ENCODE data around the gene SLC6A1.
"Not testable (repeated sequence)": the region's sequence is repeated elsewhere in the genome, so short reads cannot be mapped to it uniquely, and the experiment has no call there.

The SLC6A1 gene

GRCh38 chr3:11024181-11024580, 31.6 kb downstream of the SLC6A1 start:
- DNase-seq, result no peak

DNA sequence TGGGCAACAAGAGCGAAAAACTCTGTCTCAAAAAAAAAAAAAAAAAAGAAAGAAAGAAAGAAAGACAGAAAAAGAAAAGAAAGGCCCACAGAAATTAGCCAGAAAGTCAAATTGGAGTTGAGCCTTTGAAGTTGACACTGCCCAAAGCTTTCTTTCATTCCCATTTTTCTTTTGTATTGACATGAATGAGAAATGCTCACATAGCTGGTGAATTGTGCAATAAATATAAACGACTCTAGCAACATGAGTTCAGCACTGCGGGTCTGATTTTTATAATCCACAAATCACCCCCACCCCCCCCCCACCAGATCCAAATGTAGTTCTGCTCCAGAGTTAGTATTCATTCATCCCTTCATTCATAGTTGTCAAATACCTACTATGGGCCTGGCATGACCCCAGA, 37.4 kb downstream of the SLC6A1 start:
- no peak for DNase-seq

- DNase-seq, result no peak
Measured at GRCh38 chr3:11033871-11034270, 41.3 kb downstream of the SLC6A1 start.

DNA sequence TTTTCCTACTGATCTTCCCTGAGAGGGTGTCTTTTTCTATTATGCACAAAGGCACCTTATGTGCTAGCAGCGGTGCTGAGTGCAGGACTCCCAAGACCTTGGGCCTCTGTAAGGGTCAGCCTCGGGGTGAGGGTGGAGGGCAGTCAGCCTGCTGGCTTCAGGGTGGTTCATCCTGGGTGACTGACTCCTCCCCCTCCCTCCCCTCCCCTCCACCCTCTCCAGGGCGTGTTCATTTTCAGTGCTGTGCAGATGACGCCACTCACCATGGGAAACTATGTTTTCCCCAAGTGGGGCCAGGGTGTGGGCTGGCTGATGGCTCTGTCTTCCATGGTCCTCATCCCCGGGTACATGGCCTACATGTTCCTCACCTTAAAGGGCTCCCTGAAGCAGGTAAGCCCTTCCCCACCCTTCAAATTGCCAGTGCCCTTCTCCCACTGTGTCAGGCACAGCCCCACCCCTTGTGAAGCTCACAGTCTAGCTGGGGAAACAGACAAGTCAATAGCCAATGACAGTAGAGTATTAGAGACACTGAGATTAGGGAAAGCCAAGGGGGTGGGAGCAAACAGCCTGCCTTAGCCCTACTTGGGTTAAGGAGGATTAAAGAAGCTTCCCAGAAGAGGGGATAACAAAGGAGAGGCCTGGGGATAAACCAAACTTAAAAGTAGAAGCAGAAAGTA, 41.9 kb downstream of the SLC6A1 start:
- no peak for DNase-seq

DNA sequence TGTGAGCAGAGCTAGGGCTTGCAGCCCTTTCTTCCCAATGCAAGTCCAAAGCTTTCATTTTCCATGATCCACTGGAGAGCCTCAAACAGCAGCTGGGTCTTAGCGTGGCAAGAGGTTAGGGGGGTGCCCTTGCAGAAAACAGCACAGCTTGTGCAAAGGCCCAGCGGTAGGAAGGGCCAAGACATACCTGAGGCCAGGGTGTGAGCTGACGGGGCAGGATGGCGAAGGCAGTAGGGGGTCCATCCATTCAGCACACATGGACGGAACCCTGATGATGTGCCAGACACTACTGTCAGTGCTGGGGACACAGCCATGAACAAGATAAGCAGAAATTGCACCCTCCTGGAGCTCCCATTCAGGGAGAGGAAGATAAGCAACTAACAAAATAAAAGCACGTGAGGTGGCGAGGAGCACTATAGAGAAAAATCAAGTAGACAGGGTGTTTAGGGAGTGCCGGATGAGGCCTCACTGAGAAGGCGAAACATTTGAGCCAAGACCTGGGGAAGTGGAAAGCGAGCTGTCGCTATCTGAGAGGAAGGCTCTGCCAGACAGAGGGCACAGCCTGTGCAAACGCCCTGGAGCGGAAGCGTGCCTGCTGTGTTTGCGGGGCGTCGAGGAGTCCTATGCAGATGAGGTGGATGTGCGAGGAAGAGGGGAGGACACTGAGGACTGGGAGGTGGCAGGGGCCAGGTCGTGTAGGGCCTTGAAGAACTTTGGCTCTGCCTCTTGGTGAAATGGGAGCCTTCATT, 43.4 kb downstream of the SLC6A1 start:
- no peak for DNase-seq

DNA sequence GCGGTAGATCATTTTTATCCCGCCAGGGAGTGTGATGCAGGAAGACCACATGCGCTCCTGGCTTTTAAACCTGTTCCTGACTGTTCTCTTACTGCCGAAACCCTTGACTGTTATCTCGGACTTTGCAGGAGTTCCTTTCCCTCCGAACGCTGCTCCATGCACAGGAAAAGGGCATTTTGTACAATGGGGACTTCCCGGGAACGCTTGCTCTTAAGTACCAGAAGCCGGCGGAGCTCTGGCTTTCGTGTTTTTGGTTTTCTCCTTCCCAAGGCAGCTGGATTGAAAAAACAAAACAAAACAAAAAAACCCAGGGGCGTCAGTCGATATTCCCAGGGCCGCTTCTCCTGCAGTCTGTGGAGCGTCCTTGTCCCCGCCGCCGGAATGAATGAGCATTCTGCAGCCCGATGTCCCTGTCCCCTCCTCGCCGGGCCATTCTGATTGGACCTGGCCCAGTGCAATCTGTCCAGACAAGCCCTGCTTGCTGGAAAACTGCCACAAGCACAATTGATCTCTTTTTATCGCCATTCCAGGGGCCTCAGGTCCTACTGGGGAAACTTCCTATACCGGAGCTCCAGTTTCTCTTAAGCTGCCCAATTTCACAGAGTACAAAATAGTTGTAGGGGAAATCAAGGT, 44.8 kb downstream of the SLC6A1 start:
- no peak for DNase-seq

GRCh38 chr3:11037976-11038375, 45.4 kb downstream of the SLC6A1 start:
- DNase-seq, result no peak

GRCh38 chr3:11045536-11045935, 53.0 kb downstream of the SLC6A1 start:
- no peak for DNase-seq

DNA sequence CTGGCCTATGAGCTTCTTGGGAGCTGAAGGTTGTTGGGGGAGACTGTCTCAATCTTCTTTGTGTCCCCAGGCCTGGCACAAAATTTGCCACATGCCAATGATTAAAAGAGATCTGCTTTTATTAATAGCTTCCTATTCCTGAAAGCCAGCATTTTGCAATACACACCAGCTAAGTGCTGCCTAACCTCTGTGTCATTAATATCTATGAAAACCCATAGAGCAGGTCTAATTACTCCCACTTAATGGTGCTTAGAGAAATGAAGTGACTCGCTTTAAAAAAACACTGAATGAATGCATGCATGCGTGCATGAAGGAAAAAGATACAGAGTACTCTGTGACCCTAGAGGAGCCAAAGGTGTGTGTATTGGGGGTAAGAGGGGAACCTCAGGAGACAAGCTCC, 55.0 kb downstream of the SLC6A1 start:
- no peak for DNase-seq

GRCh38 chr3:11050666-11051323, 58.2 kb downstream of the SLC6A1 start:
- no peak for DNase-seq

GRCh38 chr3:11053926-11054503, 61.5 kb downstream of the SLC6A1 start:
- no peak for DNase-seq

DNA sequence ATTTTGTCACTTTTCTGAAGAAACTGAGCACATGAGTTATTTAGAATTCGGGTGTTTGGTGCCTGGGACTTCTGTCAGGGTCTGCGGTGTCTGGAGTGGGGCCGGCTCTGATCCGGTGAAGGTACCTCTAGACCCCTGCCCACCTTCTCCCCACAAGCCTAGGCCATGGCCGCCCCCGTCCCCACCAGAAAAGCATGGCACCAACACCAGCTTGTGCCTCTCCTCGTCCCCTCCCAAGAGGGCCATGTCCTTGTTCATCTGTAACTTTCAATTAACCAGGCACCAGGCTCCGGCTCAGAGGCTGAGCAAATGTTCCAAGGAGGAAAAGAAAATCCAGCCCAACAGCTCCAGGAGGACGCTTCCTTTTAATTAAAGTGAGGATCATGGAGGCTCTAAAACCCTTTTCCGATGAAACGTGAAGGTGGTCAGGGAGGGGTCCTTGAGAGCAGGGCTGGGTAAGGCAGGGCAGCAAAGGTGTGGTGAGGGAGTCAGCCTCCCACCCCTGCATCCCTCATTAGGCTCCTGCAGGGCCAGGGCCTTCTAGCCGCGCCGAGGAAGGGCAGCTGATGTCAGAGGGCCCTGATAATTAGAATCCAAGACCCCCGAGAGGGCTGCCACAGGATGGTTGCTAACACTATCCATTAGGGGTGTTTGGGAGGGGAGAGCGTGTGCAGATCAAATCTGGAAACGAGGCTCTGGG, 62.3 kb downstream of the SLC6A1 start:
- DNase-seq, result no peak

DNA sequence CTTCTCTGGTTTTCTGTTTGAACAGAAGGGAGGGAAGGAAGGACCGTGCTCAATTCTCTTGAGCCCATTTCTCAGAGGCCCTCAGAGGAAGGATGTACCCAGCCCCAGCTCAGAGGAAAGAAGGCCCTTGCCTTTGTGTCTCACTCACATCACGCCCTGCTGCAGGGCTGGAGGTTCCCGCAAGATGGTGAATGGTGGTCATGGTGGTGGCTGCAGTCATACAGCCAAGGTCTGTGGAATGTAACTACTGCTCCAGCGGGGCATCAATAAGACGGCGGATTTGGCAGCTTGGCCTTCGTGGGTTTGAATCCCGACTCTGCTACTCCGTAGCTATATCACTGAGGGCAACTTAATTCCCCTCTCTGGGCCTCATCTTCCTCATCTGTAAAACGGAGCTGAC, 62.9 kb downstream of the SLC6A1 start:
- DNase-seq, result no peak

DNA sequence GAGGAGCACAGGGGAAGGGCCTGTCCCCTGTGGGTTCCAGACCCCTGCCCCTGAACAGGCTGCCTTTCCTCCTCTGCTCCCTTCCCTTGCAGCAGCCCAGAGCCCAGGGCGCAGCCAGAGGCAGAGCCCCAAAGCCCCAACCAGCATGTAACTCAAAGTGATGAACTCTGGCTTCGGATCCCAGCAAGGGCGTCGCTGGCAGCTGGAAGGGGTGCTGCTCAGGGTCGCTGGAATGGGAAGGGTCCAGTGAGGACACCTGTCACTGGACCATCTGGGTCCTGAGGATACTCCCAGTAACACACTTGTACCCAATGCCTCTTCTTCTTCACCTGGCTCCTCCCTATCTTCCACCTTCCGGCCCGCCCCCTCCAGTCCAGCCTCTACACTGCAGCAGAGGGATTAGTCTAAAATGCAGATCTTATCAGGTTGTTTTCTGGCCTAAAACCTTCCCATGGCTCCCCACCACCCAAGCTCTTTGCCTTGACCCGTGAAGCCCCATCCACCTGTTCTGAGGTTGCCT, 64.0 kb downstream of the SLC6A1 start:
- no peak for DNase-seq

DNA sequence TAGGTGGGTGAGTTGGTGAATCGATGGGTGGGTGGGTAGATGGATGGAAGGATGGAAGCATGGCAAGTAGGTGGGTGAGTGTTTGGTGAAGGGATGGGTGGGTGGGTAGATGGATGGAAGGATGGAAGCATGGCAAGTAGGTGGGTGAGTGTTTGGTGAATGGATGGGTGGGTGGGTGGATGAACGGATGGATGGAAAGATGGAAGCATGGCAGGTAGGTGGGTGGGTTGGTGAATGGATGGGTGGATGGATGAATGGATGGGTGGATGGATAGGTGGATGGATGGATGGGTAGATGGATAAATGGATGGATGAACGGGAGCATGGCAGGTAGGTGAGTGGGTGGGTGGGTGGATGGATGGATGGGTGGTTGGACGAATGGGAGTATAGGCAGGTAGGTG, 65.1 kb downstream of the SLC6A1 start:
- no peak for DNase-seq

DNA sequence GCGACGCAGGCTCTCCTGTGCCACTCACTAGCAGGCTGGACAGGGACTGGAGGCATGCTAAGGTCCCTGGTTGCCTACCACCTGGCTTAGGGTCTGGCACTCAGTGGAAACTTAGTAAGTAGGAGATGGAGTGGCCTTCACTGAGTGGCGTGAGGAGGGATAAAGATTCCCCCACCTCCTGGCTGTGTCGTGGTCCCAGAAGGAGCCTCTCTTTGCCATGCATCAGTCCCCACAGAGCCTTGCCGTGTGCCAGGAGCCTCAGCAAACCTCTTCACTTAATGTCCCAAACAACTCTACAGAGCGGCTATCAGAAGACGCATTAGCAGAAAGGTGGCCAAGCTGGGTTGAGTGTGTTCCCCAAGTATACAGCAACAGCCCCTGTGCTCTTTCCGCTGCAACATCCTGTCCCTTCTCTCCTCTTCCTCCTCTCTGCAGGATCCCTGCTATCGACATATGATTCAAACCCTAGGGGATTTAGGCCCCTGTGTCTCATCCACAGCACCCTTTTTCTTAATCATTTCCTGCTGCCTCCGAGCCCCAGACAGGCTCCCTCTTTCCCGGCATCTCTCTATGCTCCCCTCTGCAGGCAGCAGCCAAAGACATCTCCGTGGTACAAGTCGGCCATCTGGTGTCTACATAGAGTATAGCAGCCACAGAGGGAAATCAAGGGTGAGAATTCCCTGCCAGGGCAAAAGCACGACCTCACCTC, 66.7 kb downstream of the SLC6A1 start:
- DNase-seq, result peak; percentile 75

- DNase-seq, result no peak
Measured at GRCh38 chr3:11059799-11060115, 67.2 kb downstream of the SLC6A1 start.

GRCh38 chr3:11060500-11061251, 68.1 kb downstream of the SLC6A1 start:
- peak; percentile 66 for DNase-seq

GRCh38 chr3:11061268-11061871, 68.8 kb downstream of the SLC6A1 start:
- DNase-seq, result not testable (repeated sequence)

DNA sequence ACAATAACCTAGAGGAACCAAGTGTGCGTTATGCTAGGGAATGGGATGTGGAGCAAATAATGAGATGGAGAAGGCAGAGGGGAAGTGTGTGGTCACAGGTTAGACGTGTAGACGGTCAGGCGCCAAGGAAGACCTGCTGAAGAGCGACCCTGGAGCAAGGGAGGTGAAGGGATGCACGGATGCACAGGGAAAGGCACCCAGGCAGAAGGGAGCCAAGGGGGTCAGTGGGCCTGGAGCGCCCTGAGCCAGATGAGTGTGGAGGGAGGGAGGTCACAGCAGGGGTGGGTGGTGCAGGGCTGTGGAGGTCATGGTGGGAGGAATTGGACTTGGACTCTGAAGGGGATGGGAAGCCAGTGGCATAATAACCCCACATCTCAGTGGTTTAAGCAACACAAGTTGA, 70.2 kb downstream of the SLC6A1 start:
- DNase-seq, result no peak

All from hematopoietic multipotent progenitor cell treated with erythropoietin and hydrocortisone succinate and interleukin-3 and kit ligand, for 4 days (in vitro differentiated cells).